Colon (tissue), 2 donors: ENCODE data around the gene TNKS1BP1.
"Not testable (repeated sequence)": the region's sequence is repeated elsewhere in the genome, so short reads cannot be mapped to it uniquely, and the experiment has no call there.

Experiments
- FAIRE-seq: peaks from 2 replicates; lab custom pipeline; 2012; peaks lifted over from hg19 to GRCh38; lab: Jason Lieb, UNC
- donor health status: control.
- donor health status: control.

TNKS1BP1 gene

GRCh38 chr11:57324886-57325734 is at the start of gene TNKS1BP1:
TNKS1BP1 (minus strand) TSS chr11:57324952; CDS start chr11:57321885, 3,067 bp downstream.
- FAIRE-seq, result no peak

GRCh38 chr11:57373146-57373545 is 48.4 kb upstream of the TNKS1BP1 start:
- no peak for FAIRE-seq

- no peak for FAIRE-seq
Measured at GRCh38 chr11:57370941-57371340, 46.2 kb upstream of the TNKS1BP1 start.

GRCh38 chr11:57370251-57370650 is 45.5 kb upstream of the TNKS1BP1 start:
- FAIRE-seq, result no peak

GRCh38 chr11:57368845-57369232 is 44.1 kb upstream of the TNKS1BP1 start:
- FAIRE-seq, result no peak

GRCh38 chr11:57368106-57368844 is 43.5 kb upstream of the TNKS1BP1 start:
- FAIRE-seq, result no peak

GRCh38 chr11:57364851-57365660 is 40.3 kb upstream of the TNKS1BP1 start:
- no peak for FAIRE-seq

- FAIRE-seq, result no peak
Measured at GRCh38 chr11:57363131-57364080, 38.7 kb upstream of the TNKS1BP1 start.

- FAIRE-seq, result no peak
Measured at GRCh38 chr11:57361926-57362325, 37.2 kb upstream of the TNKS1BP1 start.

GRCh38 chr11:57361420-57361819 is 36.7 kb upstream of the TNKS1BP1 start:
- not testable (repeated sequence) for FAIRE-seq

GRCh38 chr11:57360991-57361390 is 36.2 kb upstream of the TNKS1BP1 start:
- FAIRE-seq, result no peak

- FAIRE-seq, result no peak
Measured at GRCh38 chr11:57359896-57360690, 35.3 kb upstream of the TNKS1BP1 start.

GRCh38 chr11:57359396-57359795 is 34.6 kb upstream of the TNKS1BP1 start:
- no peak for FAIRE-seq

GRCh38 chr11:57358991-57359390 is 34.2 kb upstream of the TNKS1BP1 start:
- FAIRE-seq, result no peak

- FAIRE-seq, result no peak
Measured at GRCh38 chr11:57358543-57358961, 33.8 kb upstream of the TNKS1BP1 start.

GRCh38 chr11:57357856-57358255 is 33.1 kb upstream of the TNKS1BP1 start:
- no peak for FAIRE-seq

- FAIRE-seq, result no peak
Measured at GRCh38 chr11:57357310-57357709, 32.6 kb upstream of the TNKS1BP1 start.

GRCh38 chr11:57356268-57356667 is 31.5 kb upstream of the TNKS1BP1 start:
- no peak for FAIRE-seq

- no peak for FAIRE-seq
Measured at GRCh38 chr11:57354699-57355098, 29.9 kb upstream of the TNKS1BP1 start.

GRCh38 chr11:57353852-57354251 is 29.1 kb upstream of the TNKS1BP1 start:
- no peak for FAIRE-seq
